Activated CD8-positive, alpha-beta T cell treated with anti-CD3 and anti-CD28 coated beads, Interleukin-2, amount 10 ng/mL, durations not matched to agents 7 days and 5 days (primary cell): Measurements from ENCODE around the gene CAMKK1. TPM values are rescaled to one million over a fixed set of nuclear protein-coding genes. Genes with fewer than 3 reads are reported as not detected.

ENCODE experiments used
- ATAC-seq: fragments of 150-1000 bp; cut with Tn5 transposase; one replicate; pipeline ENCODE4 v1.10.0; 2021; ENCODE audit warnings: moderate library complexity
- CTCF ChIA-PET: fragments of 350-600 bp; sonication (Branson Sonifier 250); formaldehyde crosslinking; loops from one replicate; lab custom pipeline; 2021; ENCODE audit warnings: antibody characterized with exemption; lab: Charles Lee
- POLR2A ChIA-PET: fragments of 350-600 bp; sonication (Branson Sonifier 250); formaldehyde crosslinking; loops from one replicate; lab custom pipeline; 2021; ENCODE audit warnings: antibody characterized with exemption; lab: Charles Lee
- DNase-seq: peaks from one replicate; pipeline ENCODE4 v3.0.0-alpha.2; 2020
- H3K27ac Mint-ChIP-seq: one replicate; pipeline ENCODE4 v1.8.0; 2021; ENCODE audit warnings: mild to moderate bottlenecking, mixed read lengths
- H3K27me3 Mint-ChIP-seq: one replicate; pipeline ENCODE4 v1.8.0; 2021; ENCODE audit warnings: low read depth, mixed read lengths
- H3K36me3 Mint-ChIP-seq: one replicate; pipeline ENCODE4 v1.8.0; 2021; ENCODE audit warnings: low read depth, mixed read lengths
- H3K4me1 Mint-ChIP-seq: one replicate; pipeline ENCODE4 v1.8.0; 2021; ENCODE audit warnings: low read depth, mixed read lengths
- H3K4me3 Mint-ChIP-seq: one replicate; pipeline ENCODE4 v1.8.0; 2021; ENCODE audit warnings: mild to moderate bottlenecking, mixed read lengths
- H3K9me3 Mint-ChIP-seq: one replicate; pipeline ENCODE4 v1.8.0; 2022; ENCODE audit warnings: mixed read lengths; ENCODE audit not compliant: insufficient read depth
- total RNA-seq, 2 experiments: library from RNA; stranded (reverse); gene quantifications; one replicate each; pipeline ENCODE4 v1.2.3, GENCODE V29; 2021

The CAMKK1 gene
- total RNA-seq, 2 experiments from 2014 or later = 3.3 to 4.0 TPM

DNA sequence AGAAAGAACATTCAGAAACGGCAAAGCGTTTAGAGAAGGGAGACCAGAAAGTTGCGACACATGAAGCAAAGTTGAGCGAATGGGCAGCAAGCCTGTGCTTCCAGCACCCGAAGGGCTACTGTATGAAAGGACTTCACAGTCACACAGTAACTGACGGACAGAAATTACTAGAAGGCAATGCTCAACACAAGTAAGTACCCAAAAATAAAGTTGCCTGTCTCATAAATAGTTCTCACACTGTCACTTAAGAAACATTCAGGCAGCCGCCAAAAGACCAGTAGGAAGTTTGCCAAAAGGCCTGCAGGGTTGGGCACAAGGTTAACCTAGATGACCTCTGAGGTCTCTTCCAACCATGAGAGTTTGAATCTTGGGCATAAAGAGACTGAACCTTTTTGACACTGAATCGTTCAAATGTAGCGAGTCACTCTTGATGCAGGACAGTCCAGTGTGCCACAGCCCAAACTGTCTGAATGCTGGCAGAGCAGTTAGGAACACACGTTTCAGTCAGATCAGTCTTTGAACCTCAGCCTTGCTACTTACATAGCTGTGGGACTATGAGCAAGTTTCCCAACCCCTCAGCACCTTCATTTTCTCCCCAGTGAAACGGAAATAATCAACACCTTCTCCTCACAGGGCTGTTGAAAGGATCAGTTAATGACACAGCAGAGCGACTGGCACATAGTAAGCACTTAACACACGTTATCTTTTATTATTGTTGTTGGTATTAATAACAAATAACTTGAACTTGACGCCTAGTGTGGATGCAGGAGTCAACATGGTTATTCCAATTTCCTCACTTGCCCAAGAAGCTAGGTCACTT is 57.2 kb downstream of the CAMKK1 start:
- no peaks in the 10 kb centered on the region for H3K27me3 Mint-ChIP-seq
- H3K4me3 Mint-ChIP-seq = no peak overlapping the region
- peaks cover 47% of the 10 kb centered on the region for H3K36me3 Mint-ChIP-seq
- H3K4me1 Mint-ChIP-seq = peaks cover 1% of the 10 kb centered on the region
- ChIA-PET CTCF (interaction anchor here (1.3 to 6.6 kb wide), 4 partner anchors 8 to 98 kb away, joined by 5 to 61 read pairs (median 22); no protein-coding TSS in a partner anchor), POLR2A (no interaction called here)
- ATAC-seq = no peak
- DNase-seq = no peak
- H3K9me3 Mint-ChIP-seq = no peaks in the 10 kb centered on the region
- H3K27ac Mint-ChIP-seq = no peak overlapping the region

DNA sequence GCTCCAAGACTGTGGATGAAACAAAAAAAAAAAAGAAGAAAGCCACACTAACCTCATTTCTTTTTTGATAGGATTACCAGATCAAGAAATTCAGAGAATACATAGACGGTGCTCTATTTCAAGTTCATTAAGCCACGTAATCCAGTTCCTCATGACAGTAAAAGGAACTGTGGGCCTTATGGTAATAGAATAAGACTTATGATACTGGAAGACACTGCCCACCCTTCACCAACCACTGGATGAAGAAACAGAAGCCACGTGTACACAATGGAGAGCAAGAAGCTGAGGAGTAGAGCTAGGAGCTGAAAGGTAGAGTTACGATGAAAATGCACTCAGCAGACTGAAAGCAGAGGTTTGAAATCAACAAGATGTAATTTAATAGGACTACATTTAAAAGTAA is 58.0 kb downstream of the CAMKK1 start:
- ATAC-seq (no peak), DNase-seq (no peak)
- Mint-ChIP-seq H3K4me1 (peaks cover 1% of the 10 kb centered on the region), H3K36me3 (peaks cover 41% of the 10 kb centered on the region), H3K4me3 (no peak overlapping the region), H3K27me3 (no peaks in the 10 kb centered on the region), H3K27ac (no peak overlapping the region), H3K9me3 (no peaks in the 10 kb centered on the region)
- POLR2A ChIA-PET = no interaction called here
- CTCF ChIA-PET = interaction anchor here (1.3 kb wide), 1 partner anchor 97 kb away, joined by 6 read pairs; no protein-coding TSS in a partner anchor

DNA sequence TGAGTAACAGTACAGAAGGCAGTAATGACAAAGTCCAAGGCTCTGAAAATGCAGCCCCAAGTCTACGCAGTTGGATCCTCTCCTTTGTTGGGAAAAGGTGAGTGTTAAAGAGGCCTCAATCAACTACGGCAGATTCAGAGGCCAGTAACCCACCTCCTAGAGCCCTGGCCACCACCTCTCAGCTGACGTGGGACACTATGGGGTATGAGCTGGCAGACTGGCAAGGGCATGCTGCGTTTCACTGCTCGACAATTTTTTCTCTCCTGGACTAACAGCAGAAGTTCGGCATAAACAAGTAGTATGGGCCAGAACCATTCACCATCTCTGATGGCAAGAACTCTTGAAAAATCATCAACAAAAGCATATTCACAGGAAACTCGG is 64.0 kb downstream of the CAMKK1 start:
- no peaks in the 10 kb centered on the region for H3K9me3 Mint-ChIP-seq
- ChIA-PET POLR2A (interaction anchor here (1.0 to 2.0 kb wide), 2 partner anchors 91 to 99 kb away, joined by 3 to 13 read pairs; no protein-coding TSS in a partner anchor), CTCF (interaction anchor here (0.8 to 7.7 kb wide), 12 partner anchors 10 to 246 kb away, joined by 3 to 456 read pairs (median 12); partner anchors contain the start of genes HASPIN and NCBP3)
- peaks cover 9% of the 10 kb centered on the region for H3K4me1 Mint-ChIP-seq
- H3K27me3 Mint-ChIP-seq = no peaks in the 10 kb centered on the region
- no peak overlapping the region for H3K4me3 Mint-ChIP-seq
- no peak overlapping the region for H3K27ac Mint-ChIP-seq
- DNase-seq = no peak
- H3K36me3 Mint-ChIP-seq = peaks cover 42% of the 10 kb centered on the region
- no peak for ATAC-seq

DNA sequence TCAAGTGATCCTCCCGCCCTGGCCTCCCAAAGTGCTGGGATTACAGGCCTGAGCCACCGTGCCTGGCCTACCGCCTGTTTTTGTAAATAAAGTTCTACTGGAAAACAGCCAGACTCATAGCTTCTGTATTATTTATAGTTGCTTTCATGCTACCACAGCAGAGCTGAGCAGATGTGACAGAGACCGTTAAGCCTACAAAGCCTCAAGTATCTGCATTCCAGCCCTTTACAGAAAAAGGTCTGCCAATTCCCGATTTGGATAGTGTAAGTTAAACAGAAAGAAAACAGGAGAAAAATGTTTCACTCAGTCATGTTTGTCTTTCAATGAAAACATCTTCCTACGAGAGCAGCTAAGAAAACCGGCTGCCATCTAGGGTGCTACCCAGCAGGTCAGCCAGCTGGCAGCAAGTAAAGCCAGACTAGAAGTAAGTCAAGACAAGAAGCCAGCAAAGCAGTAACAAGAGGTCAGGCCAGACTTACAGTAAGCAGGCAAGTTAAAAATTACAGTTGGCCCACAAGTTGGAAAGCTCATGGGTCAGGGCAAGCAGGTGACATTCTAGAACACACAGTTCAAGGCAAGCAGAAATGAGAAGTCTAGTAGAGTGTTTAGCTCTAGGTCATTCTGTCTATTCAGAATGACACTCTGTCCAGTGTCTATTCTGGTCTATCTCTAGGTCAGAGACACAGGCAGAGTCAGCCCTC is 64.6 kb downstream of the CAMKK1 start:
- Mint-ChIP-seq H3K36me3 (peaks cover 41% of the 10 kb centered on the region), H3K4me1 (peaks cover 9% of the 10 kb centered on the region), H3K27me3 (no peaks in the 10 kb centered on the region), H3K4me3 (no peak overlapping the region), H3K9me3 (no peaks in the 10 kb centered on the region), H3K27ac (peak overlapping the region; percentile 35)
- DNase-seq = no peak
- POLR2A ChIA-PET = interaction anchor here (1.0 to 2.0 kb wide), 2 partner anchors 90 to 98 kb away, joined by 3 to 13 read pairs; no protein-coding TSS in a partner anchor
- no peak for ATAC-seq
- CTCF ChIA-PET = interaction anchor here (0.8 to 7.7 kb wide), 22 partner anchors 10 to 246 kb away, joined by 3 to 456 read pairs (median 6); partner anchors contain the start of genes CTNS, HASPIN, NCBP3 and SHPK

DNA sequence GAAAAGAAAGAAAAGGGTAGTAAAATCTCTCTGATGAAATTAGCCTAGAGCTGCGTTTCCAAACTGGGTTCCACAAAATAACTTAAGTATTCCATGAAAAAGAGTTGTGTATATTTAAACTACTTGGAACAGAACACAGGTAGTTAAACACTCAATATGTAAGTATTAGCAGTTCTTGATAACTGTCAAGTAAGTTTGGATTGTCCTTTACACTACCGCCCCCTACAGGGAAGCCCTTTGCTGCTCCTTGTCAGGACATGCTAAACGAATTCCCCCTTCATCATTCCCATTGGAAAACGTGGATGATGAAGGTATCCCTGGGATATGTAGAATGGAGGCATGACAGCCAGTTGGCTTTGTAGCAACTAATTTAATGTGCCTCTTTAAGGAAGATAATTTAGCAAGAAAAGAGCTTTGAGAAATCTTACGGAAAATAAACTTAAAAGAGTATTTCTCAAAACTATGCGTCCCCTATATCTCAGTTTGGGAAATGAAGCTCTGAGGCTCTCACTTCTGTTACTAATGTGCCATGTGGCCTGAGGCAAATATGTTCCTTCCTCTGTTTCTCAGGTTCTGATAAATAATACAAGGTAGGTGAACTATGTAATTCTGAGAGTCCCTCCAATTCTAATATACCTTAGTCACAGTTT is 65.6 kb downstream of the CAMKK1 start:
- peaks cover 9% of the 10 kb centered on the region for H3K4me1 Mint-ChIP-seq
- no peaks in the 10 kb centered on the region for H3K9me3 Mint-ChIP-seq
- ChIA-PET POLR2A (interaction anchor here (0.6 to 2.0 kb wide), 4 partner anchors 11 to 111 kb away, joined by 3 to 13 read pairs (median 4); no protein-coding TSS in a partner anchor), CTCF (interaction anchor here (0.6 to 7.7 kb wide), 33 partner anchors 11 to 225 kb away, joined by 3 to 456 read pairs (median 6); partner anchors contain the start of genes CTNS, HASPIN, ITGAE and NCBP3)
- no peaks in the 10 kb centered on the region for H3K27me3 Mint-ChIP-seq
- peaks cover 47% of the 10 kb centered on the region for H3K36me3 Mint-ChIP-seq
- DNase-seq (peak; percentile 83), ATAC-seq (no peak)
- no peak overlapping the region for H3K27ac Mint-ChIP-seq
- no peak overlapping the region for H3K4me3 Mint-ChIP-seq

DNA sequence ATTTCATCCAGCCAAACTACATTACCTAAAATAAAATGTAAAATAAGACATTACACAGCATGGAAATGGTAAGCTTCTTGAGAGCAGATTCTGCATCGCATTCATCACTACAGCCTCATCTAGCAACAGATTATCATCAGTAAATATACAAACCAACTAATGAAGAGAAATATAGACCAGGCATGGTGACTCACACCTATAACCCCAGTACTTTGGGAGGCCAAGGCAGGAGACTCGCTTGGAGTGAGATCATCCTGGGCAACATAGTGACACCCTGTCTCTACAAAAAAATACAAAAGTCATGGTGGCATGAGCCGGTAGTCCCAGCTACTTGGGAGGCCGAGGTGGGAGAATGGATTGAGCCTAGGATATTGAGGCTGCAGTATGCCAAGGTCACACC is 66.7 kb downstream of the CAMKK1 start:
- Mint-ChIP-seq H3K27ac (no peak overlapping the region), H3K9me3 (no peaks in the 10 kb centered on the region), H3K27me3 (no peaks in the 10 kb centered on the region), H3K36me3 (peaks cover 57% of the 10 kb centered on the region), H3K4me3 (no peak overlapping the region), H3K4me1 (peaks cover 9% of the 10 kb centered on the region)
- no peak for ATAC-seq
- no peak for DNase-seq
- ChIA-PET CTCF (interaction anchor here (0.7 to 7.7 kb wide), 12 partner anchors 10 to 143 kb away, joined by 5 to 456 read pairs (median 18); partner anchors contain the start of genes HASPIN and NCBP3), POLR2A (interaction anchor here (0.9 to 1.1 kb wide), 2 partner anchors 89 to 102 kb away, joined by 3 read pairs; partner anchors contain the start of gene HASPIN)

DNA sequence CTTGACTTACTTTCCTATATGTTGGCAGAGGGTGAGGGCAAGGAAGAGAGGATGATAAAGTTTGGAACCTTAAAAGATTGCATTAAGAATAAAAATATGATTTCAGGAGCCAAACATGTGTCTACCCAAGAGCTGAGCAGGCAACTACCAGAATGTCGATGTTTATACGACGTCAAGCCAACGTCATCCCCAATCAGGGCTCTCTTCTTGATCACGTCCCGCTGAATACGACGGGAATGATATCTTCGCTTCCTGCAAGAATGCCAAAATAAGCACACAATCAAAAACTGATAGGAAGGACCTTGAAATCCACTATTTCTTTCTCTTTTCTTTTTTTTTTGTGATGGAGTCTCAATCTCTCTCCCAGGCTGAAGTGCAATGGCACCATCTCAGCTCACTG is 71.8 kb downstream of the CAMKK1 start:
- H3K36me3 Mint-ChIP-seq = peaks cover 59% of the 10 kb centered on the region
- CTCF ChIA-PET = interaction anchor here (1.2 to 4.4 kb wide), 2 partner anchors 17 to 83 kb away, joined by 3 to 29 read pairs; no protein-coding TSS in a partner anchor

DNA sequence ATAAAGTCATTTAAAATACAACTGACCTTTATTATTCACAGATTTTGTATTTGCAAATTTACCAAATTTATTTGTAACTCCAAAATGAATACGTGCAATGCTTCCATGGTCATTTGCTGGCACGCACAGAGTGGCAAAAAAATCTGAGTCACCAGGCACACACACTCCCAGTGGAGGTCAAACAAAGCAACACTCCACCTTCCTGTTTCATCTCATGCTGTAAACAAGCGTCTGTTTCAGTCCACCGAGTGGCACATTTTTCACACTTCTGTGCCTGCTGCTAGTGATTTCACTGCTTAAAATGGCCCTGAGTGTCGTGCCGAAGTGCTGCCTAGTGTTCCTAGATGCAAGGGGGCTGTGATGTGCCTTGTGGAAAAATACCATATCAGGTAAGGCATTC is 74.1 kb downstream of the CAMKK1 start:
- Mint-ChIP-seq H3K9me3 (no peaks in the 10 kb centered on the region), H3K36me3 (peaks cover 61% of the 10 kb centered on the region), H3K27me3 (no peaks in the 10 kb centered on the region), H3K4me1 (no peaks in the 10 kb centered on the region), H3K27ac (no peak overlapping the region), H3K4me3 (no peak overlapping the region)
- ATAC-seq (no peak), DNase-seq (no peak)
- CTCF ChIA-PET = interaction anchor here (3.5 kb wide), 1 partner anchor 81 kb away, joined by 36 read pairs; no protein-coding TSS in a partner anchor
- POLR2A ChIA-PET = no interaction called here

More for the DNA sequence above, 71.8 kb downstream of the CAMKK1 start:
- Mint-ChIP-seq H3K9me3 (no peaks in the 10 kb centered on the region), H3K27me3 (no peaks in the 10 kb centered on the region), H3K4me1 (peaks cover 2% of the 10 kb centered on the region), H3K4me3 (no peak overlapping the region), H3K27ac (no peak overlapping the region)
- DNase-seq (no peak), ATAC-seq (no peak)
- POLR2A ChIA-PET = no interaction called here

DNA sequence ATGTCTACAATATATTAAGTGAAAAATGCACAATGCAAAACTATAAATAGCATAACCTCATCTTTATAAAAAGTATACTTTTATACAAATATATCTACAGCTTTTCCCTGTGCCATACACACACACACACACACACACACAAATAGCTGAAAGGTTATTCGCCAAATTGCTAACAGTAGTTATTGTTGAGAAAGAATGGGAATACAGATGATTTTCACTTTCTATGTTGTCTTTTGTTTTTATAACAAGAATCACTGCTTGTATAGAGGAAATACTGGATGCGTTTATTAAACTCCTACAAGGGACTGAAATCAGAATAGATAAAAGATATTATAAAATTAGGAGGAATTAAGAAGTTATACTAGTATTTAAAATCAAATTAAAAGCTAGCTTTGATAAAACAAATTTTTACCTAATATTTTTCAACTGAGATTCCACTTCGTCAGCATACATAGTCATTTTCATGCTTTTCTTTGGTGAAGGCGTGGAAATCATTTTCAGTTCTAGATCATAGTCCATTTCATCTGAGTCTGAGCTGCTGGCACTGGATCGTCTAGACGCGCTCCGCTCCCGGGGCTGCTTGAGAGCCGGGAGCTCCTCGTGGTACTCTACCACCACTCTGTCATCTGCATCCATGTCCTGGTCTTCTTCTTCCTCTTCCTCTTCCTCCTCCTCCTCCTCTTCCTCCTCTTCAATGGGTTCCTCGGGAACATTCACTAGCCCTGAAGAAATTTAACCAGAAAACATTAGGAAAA is 74.8 kb downstream of the CAMKK1 start:
- H3K36me3 Mint-ChIP-seq = peaks cover 61% of the 10 kb centered on the region
- no peak for ATAC-seq
- DNase-seq = no peak
- no peaks in the 10 kb centered on the region for H3K4me1 Mint-ChIP-seq
- H3K27me3 Mint-ChIP-seq = no peaks in the 10 kb centered on the region
- ChIA-PET POLR2A (no interaction called here), CTCF (interaction anchor here (0.9 to 4.4 kb wide), 3 partner anchors 9 to 135 kb away, joined by 3 to 38 read pairs (median 36); no protein-coding TSS in a partner anchor)
- H3K27ac Mint-ChIP-seq = no peak overlapping the region
- no peaks in the 10 kb centered on the region for H3K9me3 Mint-ChIP-seq
- H3K4me3 Mint-ChIP-seq = no peak overlapping the region

DNA sequence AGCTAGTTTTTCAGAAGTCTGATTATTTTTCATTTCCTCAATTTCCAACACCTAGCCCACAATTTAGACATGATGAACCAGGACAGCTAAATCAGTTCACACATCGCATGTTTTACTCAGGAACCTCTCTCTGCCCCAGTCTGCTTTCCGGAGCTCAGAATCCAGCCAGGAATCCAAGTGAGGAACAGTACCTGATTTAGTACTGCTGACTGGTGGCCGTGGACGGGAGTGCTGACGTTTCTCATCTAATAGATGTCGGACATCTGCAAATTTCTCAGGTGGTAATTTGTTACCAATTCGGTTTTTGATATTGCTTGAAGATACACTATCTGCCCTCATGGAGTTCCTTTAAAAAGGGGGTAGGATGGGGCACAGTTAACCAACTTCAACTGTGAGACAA is 76.9 kb downstream of the CAMKK1 start:
- DNase-seq (no peak), ATAC-seq (no peak)
- H3K27ac Mint-ChIP-seq = no peak overlapping the region
- POLR2A ChIA-PET = interaction anchor here (0.8 kb wide), 1 partner anchor 11 kb away, joined by 3 read pairs; no protein-coding TSS in a partner anchor
- CTCF ChIA-PET = interaction anchor here (3.5 to 4.4 kb wide), 2 partner anchors 11 to 78 kb away, joined by 36 to 38 read pairs; no protein-coding TSS in a partner anchor
- H3K9me3 Mint-ChIP-seq = no peaks in the 10 kb centered on the region
- no peaks in the 10 kb centered on the region for H3K27me3 Mint-ChIP-seq
- H3K36me3 Mint-ChIP-seq = peaks cover 56% of the 10 kb centered on the region
- no peaks in the 10 kb centered on the region for H3K4me1 Mint-ChIP-seq
- no peak overlapping the region for H3K4me3 Mint-ChIP-seq
